ENCODE measurements around the gene MRPS12. TPM values are rescaled to one million over a fixed set of nuclear protein-coding genes. Genes with fewer than 3 reads are reported as not detected.

MRPS12 gene
- total and polyA plus RNA-seq, 9 of the 15 experiments (the other 6 are each of a cell fraction or from before 2014, with no cell fraction given) = 8.1 to 174 (median 52.0) TPM

GRCh38 chr19:38930776-38931520 is at the start of gene MRPS12 (continued):
- TF ChIP-seq ZNF12 (CRISPR knock-in tag; IDR thresholded peaks at IDR 0.05) = no peak; the same call in 1 of the 2 replicates
- no peak for TF ChIP-seq ZNF668 (CRISPR knock-in tag; IDR thresholded peaks at IDR 0.05)
- TF ChIP-seq SAP30 (IDR thresholded peaks at IDR 0.05; ENCODE audit: borderline replicate concordance, insufficient read depth, low read depth, low read length, poor library complexity, severe bottlenecking) = peak; percentile 94
- peak; percentile 69 for TF ChIP-seq ATF7 (IDR thresholded peaks at IDR 0.05)
- TF ChIP-seq, protein P1, sequence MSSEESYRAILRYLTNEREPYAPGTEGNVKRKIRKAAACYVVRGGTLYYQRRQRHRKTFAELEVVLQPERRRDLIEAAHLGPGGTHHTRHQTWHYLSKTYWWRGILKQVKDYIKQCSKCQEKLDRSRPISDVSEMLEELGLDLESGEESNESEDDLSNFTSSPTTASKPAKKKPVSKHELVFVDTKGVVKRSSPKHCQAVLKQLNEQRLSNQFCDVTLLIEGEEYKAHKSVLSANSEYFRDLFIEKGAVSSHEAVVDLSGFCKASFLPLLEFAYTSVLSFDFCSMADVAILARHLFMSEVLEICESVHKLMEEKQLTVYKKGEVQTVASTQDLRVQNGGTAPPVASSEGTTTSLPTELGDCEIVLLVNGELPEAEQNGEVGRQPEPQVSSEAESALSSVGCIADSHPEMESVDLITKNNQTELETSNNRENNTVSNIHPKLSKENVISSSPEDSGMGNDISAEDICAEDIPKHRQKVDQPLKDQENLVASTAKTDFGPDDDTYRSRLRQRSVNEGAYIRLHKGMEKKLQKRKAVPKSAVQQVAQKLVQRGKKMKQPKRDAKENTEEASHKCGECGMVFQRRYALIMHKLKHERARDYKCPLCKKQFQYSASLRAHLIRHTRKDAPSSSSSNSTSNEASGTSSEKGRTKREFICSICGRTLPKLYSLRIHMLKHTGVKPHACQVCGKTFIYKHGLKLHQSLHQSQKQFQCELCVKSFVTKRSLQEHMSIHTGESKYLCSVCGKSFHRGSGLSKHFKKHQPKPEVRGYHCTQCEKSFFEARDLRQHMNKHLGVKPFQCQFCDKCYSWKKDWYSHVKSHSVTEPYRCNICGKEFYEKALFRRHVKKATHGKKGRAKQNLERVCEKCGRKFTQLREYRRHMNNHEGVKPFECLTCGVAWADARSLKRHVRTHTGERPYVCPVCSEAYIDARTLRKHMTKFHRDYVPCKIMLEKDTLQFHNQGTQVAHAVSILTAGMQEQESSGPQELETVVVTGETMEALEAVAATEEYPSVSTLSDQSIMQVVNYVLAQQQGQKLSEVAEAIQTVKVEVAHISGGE (CRISPR knock-in tag; IDR thresholded peaks at IDR 0.05) = no peak
- no peak for TF ChIP-seq OTX1 (CRISPR knock-in tag; IDR thresholded peaks at IDR 0.05)
- no peak for TF ChIP-seq JUN (IDR thresholded peaks at IDR 0.05; ENCODE audit: borderline replicate concordance, low read depth, low read length)
- TF ChIP-seq JUN (CRISPR knock-in tag; IDR thresholded peaks at IDR 0.05; ENCODE audit: borderline replicate concordance) = no peak
- TF ChIP-seq, protein P2, sequence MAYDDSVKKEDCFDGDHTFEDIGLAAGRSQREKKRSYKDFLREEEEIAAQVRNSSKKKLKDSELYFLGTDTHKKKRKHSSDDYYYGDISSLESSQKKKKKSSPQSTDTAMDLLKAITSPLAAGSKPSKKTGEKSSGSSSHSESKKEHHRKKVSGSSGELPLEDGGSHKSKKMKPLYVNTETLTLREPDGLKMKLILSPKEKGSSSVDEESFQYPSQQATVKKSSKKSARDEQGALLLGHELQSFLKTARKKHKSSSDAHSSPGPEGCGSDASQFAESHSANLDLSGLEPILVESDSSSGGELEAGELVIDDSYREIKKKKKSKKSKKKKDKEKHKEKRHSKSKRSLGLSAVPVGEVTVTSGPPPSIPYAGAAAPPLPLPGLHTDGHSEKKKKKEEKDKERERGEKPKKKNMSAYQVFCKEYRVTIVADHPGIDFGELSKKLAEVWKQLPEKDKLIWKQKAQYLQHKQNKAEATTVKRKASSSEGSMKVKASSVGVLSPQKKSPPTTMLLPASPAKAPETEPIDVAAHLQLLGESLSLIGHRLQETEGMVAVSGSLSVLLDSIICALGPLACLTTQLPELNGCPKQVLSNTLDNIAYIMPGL (CRISPR knock-in tag; IDR thresholded peaks at IDR 0.05) = no peak
- TF ChIP-seq POLR2H (tag; IDR thresholded peaks at IDR 0.05; ENCODE audit: low read depth) = peak; percentile 74
- no peak for TF ChIP-seq UBTF (IDR thresholded peaks at IDR 0.05; ENCODE audit: borderline replicate concordance in 1 of 2, low read depth in 2 of 2, low read length in 2 of 2)
- no peak for TF ChIP-seq MAFF (IDR thresholded peaks at IDR 0.05; ENCODE audit: low read length)
- TF ChIP-seq ZKSCAN1 (IDR thresholded peaks at IDR 0.05; ENCODE audit: low read depth, low read length) = no peak
- TF ChIP-seq RFX5 (IDR thresholded peaks at IDR 0.05; ENCODE audit: low read depth, low read length) = peak; percentile 53; the same call in 1 of the 2 replicates
